GM12878 (cell line): ENCODE measurements around the gene DLX1. TPM values are rescaled to one million over a fixed set of nuclear protein-coding genes. Genes with fewer than 3 reads are reported as not detected.

Source experiments
- ATAC-seq: fragments of 200-7000 bp; cut with Tn5 transposase; 3 replicates; pipeline ENCODE4 v1.9.1; 2020; ENCODE audit warnings: mild to moderate bottlenecking, moderate library complexity
- BruUV-seq: library from RNA; stranded (reverse); fragments of 400-500 nt; replicated peaks from 2 replicates; lab custom pipeline; 2021; lab: Mats Ljungman, UMichigan
- CTCF ChIA-PET: fragments of 300-600 bp; sonication (Branson Sonifier 250); formaldehyde crosslinking; extraction: SDS; loops from one replicate; lab custom pipeline; 2021; ENCODE audit warnings: inconsistent platforms; lab: Yijun Ruan, JAX
- POLR2A ChIA-PET: fragments of 350-600 bp; formaldehyde crosslinking; extraction: SDS; loops from one replicate; lab custom pipeline; 2021; ENCODE audit warnings: inconsistent platforms; lab: Charles Lee
- RAD21 ChIA-PET: fragments of 300-600 bp; sonication (Branson Sonifier 250); formaldehyde crosslinking; loops from one replicate; lab custom pipeline; 2023; ENCODE audit warnings: antibody characterized with exemption; ENCODE audit not compliant: unreplicated experiment; lab: Charles Lee
- SMC1A ChIA-PET: fragments of 300-600 bp; sonication (Branson Sonifier 250); formaldehyde crosslinking; loops from one replicate; lab custom pipeline; 2023; ENCODE audit not compliant: unreplicated experiment, uncharacterized antibody; lab: Charles Lee
- DNase-seq: peaks from one replicate; pipeline ENCODE4 v3.0.0-alpha.2; 2011; ENCODE audit warnings: low read depth, low spot score
- FAIRE-seq: peaks from 3 replicates; lab custom pipeline; 2011; peaks lifted over from hg19 to GRCh38; lab: Jason Lieb, UNC
- H2AFZ ChIP-seq: 2 replicates; pipeline ENCODE4 v1.6.0; 2011; ENCODE audit warnings: low read depth, low read length, control low read depth; ENCODE audit not compliant: control insufficient read depth
- H3K27ac ChIP-seq: 2 replicates; pipeline ENCODE4 v1.5.1; 2011; ENCODE audit warnings: control low read depth; ENCODE audit not compliant: control insufficient read depth, insufficient read depth
- H3K27me3 ChIP-seq, 2 experiments: replicated peaks in 1 of 2; 2 replicates each; pipeline versions ENCODE4 v1.6.0 to v1.6.1; 2011; ENCODE audit warnings: low read length in 1 of 2; ENCODE audit not compliant: control insufficient read depth in 2 of 2, insufficient read depth in 2 of 2
- H3K36me3 ChIP-seq, 2 experiments: 2 replicates each; pipeline ENCODE4 v1.5.1; 2011; ENCODE audit warnings: low read length in 1 of 2; ENCODE audit not compliant: control insufficient read depth in 2 of 2, insufficient read depth in 2 of 2
- H3K4me1 ChIP-seq: 2 replicates; pipeline ENCODE4 v1.6.1; 2011; ENCODE audit warnings: mild to moderate bottlenecking, low read length, moderate library complexity, mixed read lengths; ENCODE audit not compliant: control insufficient read depth, insufficient read depth
- H3K4me2 ChIP-seq: 2 replicates; pipeline ENCODE4 v1.6.0; 2011; ENCODE audit warnings: control low read depth; ENCODE audit not compliant: control insufficient read depth, insufficient read depth
- H3K4me3 ChIP-seq: fragments of 200-600 bp; sonication (generic); 2 replicates; pipeline ENCODE4 v1.5.1; 2016
- H3K79me2 ChIP-seq: 2 replicates; pipeline ENCODE4 v1.6.0; 2011; ENCODE audit warnings: low read length; ENCODE audit not compliant: control insufficient read depth, insufficient read depth
- H3K9ac ChIP-seq: 2 replicates; pipeline ENCODE4 v1.8.0; 2011; ENCODE audit warnings: low read length, control low read depth, mixed read lengths; ENCODE audit not compliant: control insufficient read depth, insufficient read depth
- H3K9me3 ChIP-seq: replicated peaks from 3 replicates; pipeline ENCODE4 v1.5.1; 2011; ENCODE audit warnings: mild to moderate bottlenecking, low read length; ENCODE audit not compliant: control insufficient read depth, insufficient read depth
- H4K20me1 ChIP-seq: 2 replicates; pipeline ENCODE4 v1.6.0; 2011; ENCODE audit not compliant: control insufficient read depth, insufficient read depth
- BCL11A ChIP-seq: IDR thresholded peaks from 2 replicates; pipeline ENCODE4 v1.6.1; 2011; ENCODE audit warnings: low read depth, low read length
- BHLHE40 ChIP-seq, 2 experiments: fragments of 450-650 bp in 1 of 2; IDR thresholded peaks; 2 replicates each; pipeline ENCODE4 v1.6.1; 2011 to 2017; ENCODE audit warnings: low read depth in 2 of 2, borderline replicate concordance in 1 of 2, improper control_type of control experiment in 1 of 2, low read length in 1 of 2, mild to moderate bottlenecking in 1 of 2
- BRCA1 ChIP-seq: IDR thresholded peaks from 2 replicates; pipeline ENCODE4 v1.6.1; 2011; ENCODE audit warnings: low read depth, low read length, improper control_type of control experiment
- CBX5 ChIP-seq: sonication (generic); IDR thresholded peaks from 2 replicates; pipeline ENCODE4 v1.6.1; 2016; ENCODE audit warnings: low read depth, moderate library complexity, mild to moderate bottlenecking, inconsistent platforms
- E2F8 ChIP-seq: fragments of 450-650 bp; IDR thresholded peaks from 2 replicates; pipeline ENCODE4 v1.6.1; 2018; ENCODE audit warnings: mild to moderate bottlenecking, low read depth, moderate library complexity; ENCODE audit not compliant: partially characterized antibody
- FOS ChIP-seq: IDR thresholded peaks from 3 replicates; pipeline ENCODE4 v1.6.1; 2011; ENCODE audit warnings: borderline replicate concordance; ENCODE audit not compliant: insufficient read length; ENCODE audit errors: extremely low read depth
- HCFC1 ChIP-seq: fragments of 150-350 bp; IDR thresholded peaks from 2 replicates; pipeline ENCODE4 v1.6.1; 2014; ENCODE audit warnings: low read length
- PAX8 ChIP-seq: fragments of 450-650 bp; IDR thresholded peaks from 2 replicates; pipeline ENCODE4 v1.6.1; 2017; ENCODE audit warnings: mild to moderate bottlenecking, moderate library complexity
- RELB ChIP-seq: fragments of 450-650 bp; IDR thresholded peaks from 2 replicates; pipeline ENCODE4 v1.6.1; 2017; ENCODE audit warnings: low read depth, mild to moderate bottlenecking, moderate library complexity
- RFX5 ChIP-seq: IDR thresholded peaks from 2 replicates; pipeline ENCODE4 v1.6.1; 2011; ENCODE audit warnings: low read depth, low read length, improper control_type of control experiment
- RUNX3 ChIP-seq: IDR thresholded peaks from 2 replicates; pipeline ENCODE4 v1.6.1; 2012; ENCODE audit warnings: low read length, inconsistent platforms
- SMAD5 ChIP-seq: IDR thresholded peaks from 2 replicates; pipeline ENCODE4 v1.6.1; 2016; ENCODE audit warnings: antibody characterized with exemption, low read depth
- SMC3 ChIP-seq: IDR thresholded peaks from 2 replicates; pipeline ENCODE4 v1.6.1; 2011; ENCODE audit warnings: low read length, improper control_type of control experiment, borderline replicate concordance
- SP1 ChIP-seq: IDR thresholded peaks from one replicate; pipeline ENCODE4 v1.6.1; 2011; ENCODE audit warnings: low read depth, low read length
- STAT1 ChIP-seq: fragments of 450-650 bp; conservative IDR thresholded peaks from 2 replicates; pipeline ENCODE4 v1.6.1; 2014; ENCODE audit warnings: antibody characterized with exemption, mild to moderate bottlenecking
- TCF12 ChIP-seq: IDR thresholded peaks from 2 replicates; pipeline ENCODE4 v1.6.1; 2011; ENCODE audit warnings: low read depth, mild to moderate bottlenecking, low read length
- TCF3 ChIP-seq: IDR thresholded peaks from 2 replicates; pipeline ENCODE4 v1.6.1; 2012; ENCODE audit warnings: low read depth, mild to moderate bottlenecking, low read length, borderline replicate concordance; ENCODE audit not compliant: insufficient read depth
- ZNF207 ChIP-seq: fragments of 450-650 bp; IDR thresholded peaks from 2 replicates; pipeline ENCODE4 v1.6.1; 2014; ENCODE audit warnings: antibody characterized with exemption, mild to moderate bottlenecking, borderline replicate concordance
- ZNF217 ChIP-seq: fragments of 450-650 bp; IDR thresholded peaks from 2 replicates; pipeline ENCODE4 v1.6.1; 2017; ENCODE audit warnings: antibody characterized with exemption, mild to moderate bottlenecking
- WGBS: methylation state at CpG from one replicate; pipeline ENCODE4 v1.1.6; 2016; ENCODE audit warnings: low lambda C conversion rate; ENCODE audit not compliant: insufficient replicate concordance, insufficient coverage; ENCODE audit errors: missing lambda C conversion rate; 5-methylcytosine and 5-hydroxymethylcytosine counted together
- in situ Hi-C: fragments of 300-500 bp; cut with MboI; formaldehyde crosslinking; loops from 9 replicates; pipeline ENCODE4 v1.14.3; 2018; ENCODE audit warnings: mixed read lengths
- intact Hi-C: fragments of 100-400 bp; cut with micrococcal nuclease; formaldehyde crosslinking; loops from one replicate; pipeline ENCODE4 v1.14.2; 2022; ENCODE audit not compliant: unreplicated experiment
- polyA plus RNA-seq, 11 experiments: library from polyadenylated mRNA; depleted of rRNA in 4 of 11; unstranded in 6 of 11; stranded (reverse) in 5 of 11; fragments of >200 nt; fragmentation: Nextera tagmentation in 4 of 11; fragmentation: Illumina TruSeq in 1 of 11; extraction: Ambion mirVana in 4 of 11; extraction: Trizol in 1 of 11; gene quantifications; 1 replicate in 1 of 11; 2 replicates in 10 of 11; pipeline versions ENCODE4 v1.2.1 to v1.2.3, GENCODE V29; 2011 to 2016; ENCODE audit warnings: inconsistent platforms in 2 of 11, missing spikeins in 2 of 11, low read depth in 1 of 11
- total RNA-seq, 4 experiments: library from RNA; depleted of rRNA in 3 of 4; stranded (reverse); fragments of >200 nt in 3 of 4; fragmentation: Illumina TruSeq in 1 of 4; extraction: Trizol in 1 of 4; gene quantifications; 2 replicates each; pipeline versions ENCODE4 v1.2.1 to v1.2.3, GENCODE V29; 2013 to 2021

DLX1 gene
- total and polyA plus RNA-seq, 10 of the 15 experiments (the other 5 are each of a cell fraction or from before 2014, with no cell fraction given), result 0.06 TPM; not detected in 9

- Histone ChIP-seq H3K9ac (no peak overlapping the region), H3K4me3 (no peak overlapping the region), H3K27ac (no peak overlapping the region), H4K20me1 (no peaks in the 10 kb centered on the region), H3K36me3 (no peaks in the 10 kb centered on the region), H3K4me2 (no peak overlapping the region), H2AFZ (no peak overlapping the region), H3K27me3 (no peaks in the 10 kb centered on the region), H3K9me3 (no peaks in the 10 kb centered on the region), H3K4me1 (no peaks in the 10 kb centered on the region), H3K79me2 (no peaks in the 10 kb centered on the region)
- CTCF ChIA-PET, result interaction anchor here (0.7 to 1.5 kb wide), 2 partner anchors 69 to 352 kb away, joined by 3 to 4 read pairs; no protein-coding TSS in a partner anchor
- BruUV-seq, result no TSS peak
- WGBS, result 80% methylated on average over 5 of the region's 5 CpGs
- POLR2A ChIA-PET, result interaction anchor here (0.6 kb wide), 1 partner anchor 48 kb away, joined by 3 read pairs; no protein-coding TSS in a partner anchor
- ATAC-seq (no peak), DNase-seq (no peak), FAIRE-seq (no peak)
- intact Hi-C loops, result no loop called here
- in situ Hi-C loops, result no loop called here
- RAD21 ChIA-PET, result no interaction called here
- SMC1A ChIA-PET, result no interaction called here
- TF ChIP-seq SMAD5 (no peak), SMC3 (no peak), HCFC1 (no peak), STAT1 (no peak), ZNF207 (no peak), RFX5 (no peak), PAX8 (no peak), SP1 (no peak), RUNX3 (no peak), RELB (no peak), ZNF217 (no peak), TCF12 (no peak), CBX5 (no peak), BHLHE40 (IDR thresholded peaks at IDR 0.05; ENCODE audit: borderline replicate concordance in 1 of 2, low read depth in 2 of 2, low read length in 1 of 2) (no peak), TCF3 (no peak), E2F8 (no peak), BRCA1 (no peak), BCL11A (no peak), FOS (no peak)
Measured at GRCh38 chr2:172058660-172059059, 26.6 kb upstream of the DLX1 start.
